Epidermal melanocyte (primary cell): ENCODE results near the gene KRTAP5-5.
"Not testable (repeated sequence)": the region's sequence is repeated elsewhere in the genome, so short reads cannot be mapped to it uniquely, and the experiment has no call there.

ENCODE experiments used
- DNase-seq: peaks from one replicate; pipeline ENCODE4 v3.0.0; 2011; ENCODE audit warnings: low spot score; ENCODE audit not compliant: insufficient read length

KRTAP5-5 gene

DNA sequence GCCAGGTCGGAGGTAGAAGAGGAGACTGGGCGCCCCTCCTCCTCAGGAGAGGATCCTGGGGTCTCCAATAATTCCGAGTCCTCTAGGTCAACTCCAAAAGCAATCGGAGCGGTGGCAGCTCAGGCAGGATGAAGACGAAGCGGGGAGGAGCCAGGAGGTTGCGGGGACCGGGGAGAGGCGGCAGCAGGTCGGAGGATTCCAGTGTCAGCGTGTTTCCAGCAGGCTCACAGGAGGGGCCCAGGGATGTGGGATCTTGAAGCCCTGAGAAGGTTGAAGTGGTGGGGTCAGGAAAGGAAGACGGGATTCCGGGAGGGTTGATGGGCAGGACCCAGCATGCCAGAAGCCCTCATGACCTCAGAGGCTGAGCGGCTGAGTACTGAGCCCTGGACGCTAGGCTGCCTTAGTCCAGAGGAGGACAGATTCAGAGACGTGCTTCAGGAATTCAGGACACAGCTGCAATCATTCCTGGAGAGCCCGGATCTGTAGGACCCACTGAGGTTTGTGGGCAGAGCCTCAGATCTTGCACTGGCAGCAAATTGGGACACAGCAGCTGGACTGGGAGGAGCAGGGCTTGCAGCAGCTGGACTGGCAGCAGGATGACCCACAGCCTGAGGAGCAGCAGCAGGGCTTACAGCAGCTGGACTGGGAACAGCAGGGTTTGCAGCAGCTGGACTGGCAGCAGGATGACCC lies 22.3 kb upstream of the KRTAP5-5 start:
- DNase-seq: not testable (repeated sequence)

DNA sequence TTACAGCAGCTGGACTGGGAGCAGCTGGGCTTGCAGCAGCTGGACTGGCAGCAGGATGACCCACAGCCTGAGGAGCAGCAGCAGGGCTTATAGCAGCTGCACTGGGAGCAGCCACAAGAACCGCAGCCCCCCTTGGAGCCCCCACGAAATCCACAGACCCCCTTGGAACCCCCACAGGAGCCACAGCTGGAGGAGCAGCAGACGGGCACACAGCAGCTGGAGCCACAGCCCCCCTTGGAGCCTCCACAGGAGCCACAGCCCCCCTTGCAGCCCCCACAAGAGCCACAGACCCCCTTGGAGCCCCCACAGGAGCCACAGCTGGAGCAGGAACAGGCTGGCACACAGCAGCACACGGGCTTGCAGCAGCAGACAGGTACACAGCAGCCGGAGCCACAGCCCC lies 21.7 kb upstream of the KRTAP5-5 start:
- not testable (repeated sequence) for DNase-seq

DNA sequence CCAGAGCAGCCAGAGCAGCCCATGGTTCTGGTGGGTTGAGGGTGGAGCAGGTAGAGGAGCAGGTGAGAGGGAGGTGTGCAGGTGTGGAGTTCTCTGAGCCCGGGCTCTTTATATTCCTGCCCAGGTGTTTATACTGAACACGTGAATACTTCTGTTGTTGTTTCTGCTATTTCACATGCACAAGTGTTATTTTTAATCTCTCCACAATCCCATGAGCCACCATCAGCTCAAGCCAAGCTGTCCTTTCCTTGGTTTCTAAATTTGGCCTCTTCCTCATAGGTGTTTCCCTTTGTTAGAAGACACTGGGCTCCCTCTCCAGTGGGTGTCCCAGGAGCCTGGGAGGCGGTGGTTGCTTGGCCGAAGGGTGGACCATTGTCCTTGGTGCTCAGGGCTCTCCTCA lies 21.2 kb upstream of the KRTAP5-5 start, which contains the start of gene KRTAP5-3:
KRTAP5-3 (minus strand) TSS at position 101 of the 400 bp plus-strand sequence; CDS start at position 23, 78 bp downstream.
- DNase-seq: no peak

DNA sequence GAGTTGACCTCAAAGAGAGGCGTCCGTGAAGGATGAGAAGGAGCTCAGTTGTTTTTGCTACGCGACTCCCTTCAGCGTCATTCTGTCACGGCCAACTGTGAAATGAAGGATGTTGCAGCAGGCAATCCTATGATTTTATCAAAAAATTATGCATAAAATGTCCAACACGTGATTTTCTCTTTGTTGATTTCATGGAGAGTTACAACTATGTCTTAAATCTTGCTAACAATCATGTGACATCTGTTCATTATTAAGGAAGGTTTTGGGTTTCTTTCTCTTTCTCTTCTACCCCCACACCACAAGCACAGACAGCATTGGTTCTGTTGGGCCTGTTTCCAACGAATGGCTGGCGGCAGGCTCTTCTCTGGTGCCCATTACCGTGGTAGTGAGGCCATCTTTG lies 11.3 kb upstream of the KRTAP5-5 start:
- DNase-seq: no peak

DNA sequence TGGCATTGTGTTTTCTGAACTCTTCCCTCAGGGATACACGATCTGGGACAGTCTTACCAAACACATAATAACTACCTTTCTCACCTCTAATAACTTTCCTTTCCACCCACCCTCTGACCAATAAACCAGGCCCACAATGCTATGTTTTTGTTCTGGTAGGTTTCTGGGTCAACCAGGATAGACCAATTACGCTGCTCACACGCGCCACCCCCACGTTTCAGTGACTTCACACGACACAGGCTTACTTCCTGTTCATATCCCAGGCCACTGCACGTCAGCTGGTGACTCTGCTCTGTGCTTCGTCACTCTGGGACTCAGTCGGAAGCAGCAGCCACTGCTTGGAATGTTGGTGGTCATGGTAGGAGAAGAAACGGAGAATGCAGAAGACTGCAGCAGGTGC lies 10.1 kb upstream of the KRTAP5-5 start:
- DNase-seq: no peak

DNA sequence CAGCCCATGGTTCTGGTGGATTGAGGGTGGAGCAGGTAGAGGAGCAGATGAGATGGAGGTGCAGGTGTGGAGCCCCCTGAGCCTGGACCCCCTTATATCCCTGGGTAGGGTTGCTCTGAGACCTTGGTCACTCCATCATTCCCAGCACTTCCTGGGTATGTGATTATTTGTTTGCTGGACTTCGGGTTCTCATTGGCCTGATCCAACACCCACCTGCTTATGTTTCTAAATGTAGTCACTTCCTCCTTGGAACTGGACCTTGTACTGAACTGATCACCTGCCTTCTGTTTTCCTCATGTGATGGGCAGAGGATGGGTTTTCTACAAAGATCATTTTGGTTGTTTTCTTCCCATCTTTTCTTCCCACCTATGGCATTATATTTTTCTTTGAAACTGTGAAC lies 7.5 kb upstream of the KRTAP5-5 start, which contains the start of gene KRTAP5-4:
KRTAP5-4 (minus strand) TSS at position 53 of the 400 bp plus-strand sequence; CDS start at position 8, 45 bp downstream.
- DNase-seq: no peak

DNA sequence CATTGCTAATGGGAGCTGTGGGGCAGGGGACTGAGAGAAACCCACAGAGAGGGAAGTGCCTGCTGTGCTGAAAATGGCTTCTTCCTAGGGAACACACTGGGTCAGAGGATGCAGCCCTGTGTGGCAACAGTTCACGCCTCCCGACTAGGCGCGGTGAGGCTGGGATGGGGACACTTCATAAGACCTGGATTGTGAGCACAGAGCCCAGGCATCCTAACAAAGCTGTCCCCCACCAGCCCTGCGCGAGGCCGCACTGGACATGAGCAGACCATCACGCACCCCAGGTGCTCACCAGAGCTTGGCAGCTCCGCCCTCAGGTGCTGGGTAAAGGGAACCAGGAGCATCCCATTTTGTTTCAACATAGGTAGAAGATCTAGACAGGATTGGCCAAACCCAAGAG lies 5.9 kb upstream of the KRTAP5-5 start:
- DNase-seq: no peak

DNA sequence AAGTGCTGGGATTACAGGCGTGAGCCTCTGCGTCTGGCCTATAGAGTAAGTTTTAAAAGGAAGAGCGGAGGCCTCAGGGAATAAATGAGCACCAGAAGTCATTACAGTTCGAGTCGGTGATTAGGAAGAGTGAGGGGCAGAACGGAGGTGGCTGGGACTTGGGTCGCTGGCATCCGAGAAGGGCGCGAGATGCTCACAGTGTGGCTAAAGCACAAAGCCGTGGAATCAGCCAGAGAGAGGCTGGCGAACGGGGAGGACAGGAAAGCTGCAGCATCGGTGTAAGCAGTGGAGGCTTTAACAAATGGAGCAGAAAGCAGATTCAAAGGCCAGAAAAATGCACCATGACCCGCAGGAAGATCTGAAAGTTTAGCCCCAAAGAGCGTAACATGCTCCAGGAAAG lies 5.0 kb upstream of the KRTAP5-5 start:
- DNase-seq: no peak

DNA sequence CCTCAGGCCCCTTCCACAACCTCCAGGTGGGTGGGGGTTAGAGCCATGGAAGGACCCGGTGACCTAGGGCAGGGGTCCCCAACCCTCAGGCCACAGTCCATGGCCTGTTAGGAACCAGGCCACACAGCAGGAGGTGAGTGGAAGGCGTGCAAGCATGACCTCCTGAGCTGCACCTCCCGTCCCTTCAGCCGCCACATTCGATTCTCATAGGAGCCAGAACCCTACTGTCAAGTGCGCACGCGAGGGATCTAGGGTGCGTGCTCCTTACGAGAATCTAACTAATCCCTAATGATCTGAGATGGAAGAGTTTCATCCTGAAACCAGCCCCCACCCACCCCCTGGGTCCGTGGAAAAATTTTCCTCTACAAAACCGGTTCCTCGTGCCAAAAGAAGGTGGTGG lies 4.0 kb upstream of the KRTAP5-5 start:
- no peak for DNase-seq

DNA sequence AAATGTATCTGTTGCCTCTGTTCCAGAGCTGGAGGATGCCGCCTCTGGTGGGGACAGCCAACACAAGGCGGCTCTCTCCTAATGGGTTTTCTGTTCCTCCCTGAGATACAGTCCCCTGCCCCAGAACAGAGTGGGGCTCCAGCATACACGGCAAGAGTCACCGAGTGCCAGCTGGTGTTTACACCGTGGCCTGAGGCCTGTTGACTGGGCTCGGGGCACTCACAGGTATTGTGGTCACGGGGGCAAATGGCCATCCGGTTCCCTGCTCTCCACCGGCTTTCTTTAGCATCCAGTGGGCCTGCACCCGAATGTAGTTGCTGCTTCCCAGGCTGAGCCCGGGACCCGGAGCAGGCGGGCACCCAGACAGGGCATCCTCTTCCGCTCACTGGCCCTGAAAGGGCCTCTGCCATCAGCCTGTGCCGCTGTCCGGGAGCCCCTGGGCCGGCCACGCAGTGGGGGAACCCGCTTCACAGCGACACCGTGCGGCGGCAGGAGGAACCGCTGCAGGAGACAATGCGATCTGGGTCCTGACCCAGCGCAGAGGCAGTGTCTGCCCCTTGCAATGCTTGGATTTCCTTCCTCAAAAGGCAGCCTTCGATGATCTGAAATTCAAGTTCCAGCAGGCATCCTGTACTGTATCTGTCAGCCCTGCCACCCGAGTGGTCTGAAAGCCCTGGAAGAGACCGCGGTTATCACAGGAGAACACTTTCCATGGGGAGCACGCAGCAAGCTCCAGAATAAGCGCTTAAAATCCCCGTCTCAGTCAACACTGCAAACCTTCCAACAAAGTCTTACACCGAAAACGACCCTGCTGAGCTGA lies 859 bp upstream of the KRTAP5-5 start:
- peak; percentile 61 for DNase-seq

DNA sequence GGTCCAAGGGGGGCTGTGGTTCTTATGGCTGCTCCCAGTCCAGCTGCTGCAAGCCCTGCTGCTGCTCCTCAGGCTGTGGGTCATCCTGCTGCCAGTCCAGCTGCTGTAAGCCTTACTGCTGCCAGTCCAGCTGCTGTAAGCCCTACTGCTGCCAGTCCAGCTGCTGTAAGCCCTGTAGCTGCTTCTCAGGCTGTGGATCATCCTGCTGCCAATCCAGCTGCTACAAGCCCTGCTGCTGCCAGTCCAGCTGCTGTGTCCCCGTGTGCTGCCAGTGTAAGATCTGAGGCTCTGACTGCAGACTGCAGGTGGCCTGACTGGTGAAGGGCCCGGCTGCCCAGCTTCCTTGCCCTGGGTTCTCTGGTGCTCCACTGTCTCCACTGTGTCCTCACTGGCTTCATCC lies 696 bp downstream of the KRTAP5-5 start:
- no peak for DNase-seq

DNA sequence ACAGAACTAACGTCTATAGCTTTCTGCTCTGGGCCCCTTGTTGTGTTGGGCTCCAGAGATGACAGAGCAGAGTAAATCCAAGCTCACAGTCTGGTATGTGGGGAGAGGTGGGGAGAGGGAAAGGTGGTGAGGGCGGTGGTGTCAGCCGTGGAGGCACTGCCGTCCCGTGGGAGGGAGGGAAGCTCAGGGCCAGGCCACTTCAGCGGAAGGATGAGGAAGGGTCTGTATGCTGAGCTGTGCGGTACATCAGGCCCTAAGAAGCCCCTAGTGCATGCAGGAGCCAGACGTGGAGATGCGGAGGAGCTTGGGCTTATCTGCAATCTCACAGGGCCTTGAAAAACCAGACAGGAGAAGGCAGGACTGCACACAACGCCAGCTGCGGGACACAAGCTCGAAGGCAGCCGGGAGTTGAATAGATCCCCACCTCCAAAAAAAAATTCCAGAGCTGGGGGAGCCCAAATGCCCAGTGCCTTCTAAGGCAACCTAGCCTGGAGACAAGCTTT lies 1.5 kb downstream of the KRTAP5-5 start:
- no peak for DNase-seq

DNA sequence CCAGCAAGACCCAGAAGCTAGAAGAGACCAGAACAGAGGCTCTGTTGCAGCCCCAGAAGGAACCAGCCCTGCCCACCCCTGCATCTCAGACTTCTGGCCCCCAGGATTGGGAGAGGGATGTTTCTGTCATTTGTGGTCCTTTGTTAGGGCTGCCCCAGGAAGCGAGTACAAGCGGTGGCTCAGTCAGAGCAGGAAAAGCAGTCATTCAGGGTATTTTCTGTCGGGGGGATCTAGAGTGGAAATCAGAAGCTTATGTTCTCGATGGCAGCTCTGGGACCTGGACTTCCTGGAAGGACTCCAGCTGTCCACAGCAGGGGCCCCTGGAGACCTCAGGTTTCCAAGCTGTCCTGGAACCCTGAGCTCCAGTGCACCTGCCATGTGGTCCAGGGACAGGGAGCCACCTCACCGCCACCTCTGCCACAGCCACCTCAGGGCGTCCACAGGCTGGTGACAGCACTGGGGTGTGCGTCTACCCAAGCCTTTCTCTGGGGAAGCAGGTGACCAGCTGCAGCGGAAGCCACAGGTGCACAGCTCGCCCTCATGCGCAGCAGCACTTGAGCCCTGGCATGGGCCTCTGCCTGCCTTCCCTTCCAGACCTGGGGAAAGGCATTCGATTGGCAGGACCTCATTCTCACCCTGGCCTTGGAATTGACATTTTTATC lies 2.6 kb downstream of the KRTAP5-5 start:
- DNase-seq: no peak

DNA sequence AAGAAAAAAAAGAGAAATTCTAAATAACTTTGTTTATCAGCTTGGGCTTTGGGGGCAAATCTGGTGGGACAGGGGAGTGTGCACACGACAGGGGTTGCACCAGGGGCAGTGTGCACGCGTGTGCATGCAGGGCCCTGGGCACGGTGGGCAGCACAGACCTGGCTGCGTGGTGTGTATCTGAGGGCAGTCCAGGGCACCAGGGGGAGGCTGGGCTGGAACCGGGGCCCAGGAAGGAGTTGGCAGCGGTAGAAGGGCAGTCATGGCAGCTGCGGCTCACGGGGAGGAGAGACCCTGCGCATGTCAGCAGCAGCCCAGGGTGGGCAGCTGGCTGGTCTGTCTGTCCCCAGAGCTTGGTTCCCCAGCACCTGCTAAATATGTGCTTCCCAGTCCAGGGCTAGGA lies 4.3 kb downstream of the KRTAP5-5 start:
- no peak for DNase-seq

DNA sequence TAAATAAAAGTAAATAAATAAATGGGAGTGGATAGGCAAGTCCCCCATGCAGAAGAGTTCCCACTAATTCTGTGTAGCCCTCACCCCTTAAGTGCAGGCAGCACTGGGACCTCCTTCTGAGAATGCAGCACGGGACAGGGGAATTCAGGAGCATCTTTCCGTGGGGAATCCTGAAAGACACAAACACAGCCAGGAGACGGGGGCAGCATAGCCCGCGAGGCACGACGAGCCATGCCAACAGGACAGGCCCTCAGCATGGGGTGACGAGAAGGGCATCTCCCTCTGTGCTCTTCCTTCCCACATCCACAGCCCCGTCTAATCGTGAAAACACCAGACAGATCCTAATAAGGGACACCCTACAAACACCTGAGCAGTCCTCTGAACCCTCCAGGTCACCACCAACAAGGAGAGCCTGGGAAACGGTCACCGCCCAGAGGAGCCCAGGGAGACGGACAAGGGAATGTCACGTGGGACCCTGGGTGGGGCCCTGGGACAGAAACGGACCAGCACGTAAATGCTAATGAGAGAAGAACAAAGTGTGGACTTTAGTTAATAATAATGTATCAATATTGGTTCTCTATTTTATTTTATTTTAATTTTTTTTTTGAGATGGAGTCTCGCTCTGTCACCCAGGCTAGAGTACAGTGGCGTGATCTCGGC lies 6.8 kb downstream of the KRTAP5-5 start:
- no peak for DNase-seq

DNA sequence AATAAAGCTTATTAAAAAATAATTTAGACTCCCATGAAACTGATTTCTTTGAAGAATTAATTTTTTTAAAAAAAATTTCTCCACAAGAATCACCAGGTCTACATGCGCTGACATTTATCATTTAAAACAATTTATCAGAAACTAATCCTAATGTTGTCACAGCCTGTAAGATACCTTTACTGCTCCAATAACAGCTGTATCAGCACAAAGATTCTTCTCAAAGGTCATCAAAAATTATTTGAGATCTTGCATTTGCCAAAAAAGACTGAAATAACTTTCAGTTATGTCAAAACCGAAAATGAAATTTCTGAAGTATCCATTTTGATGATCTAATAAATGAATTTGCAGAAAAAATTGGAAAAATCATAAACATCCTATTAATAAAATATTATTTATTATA lies 8.1 kb downstream of the KRTAP5-5 start:
- DNase-seq: no peak

DNA sequence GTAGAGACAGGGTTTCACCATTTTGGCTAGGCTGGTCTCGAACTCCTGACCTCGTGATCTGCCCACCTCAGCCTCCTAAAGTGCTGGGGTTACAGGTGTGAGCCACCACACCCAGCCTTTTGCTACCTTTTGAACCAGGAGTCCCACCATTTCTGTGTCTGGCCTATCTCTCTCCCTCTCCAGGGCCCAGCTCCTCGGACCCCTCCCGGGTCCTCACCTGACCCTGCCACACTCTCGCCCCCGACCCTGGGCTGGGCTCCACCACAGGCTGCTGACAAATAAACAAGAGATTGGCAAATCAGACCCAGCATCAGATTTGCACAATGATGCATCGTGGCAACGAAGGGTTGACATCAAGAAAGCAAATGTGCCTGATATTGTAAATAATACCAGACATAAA lies 8.8 kb downstream of the KRTAP5-5 start:
- DNase-seq: no peak

DNA sequence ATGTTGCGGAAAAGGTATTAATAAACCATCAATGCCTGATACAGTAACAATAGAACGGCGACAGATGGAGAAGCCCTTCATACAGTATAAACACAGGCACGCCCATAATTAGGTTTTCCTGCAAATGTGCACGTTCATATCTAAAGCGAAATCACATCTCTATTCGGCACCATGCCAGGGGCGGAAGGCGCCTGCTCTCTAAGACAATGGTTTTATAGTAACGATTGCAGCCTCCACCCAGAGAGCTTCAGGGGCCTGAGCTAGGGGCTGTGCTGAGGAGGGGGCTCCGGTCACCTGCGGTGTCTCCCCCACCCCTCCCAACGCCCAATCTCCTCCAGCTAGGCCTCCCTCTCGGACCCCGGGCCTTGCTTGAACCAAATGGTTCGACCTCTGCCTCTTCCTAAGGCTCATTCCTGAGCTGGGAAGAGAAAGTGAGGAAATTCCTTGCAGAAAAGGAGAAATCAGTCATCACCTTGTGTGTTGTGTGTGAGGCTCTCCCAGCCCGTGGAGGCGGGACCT lies 9.6 kb downstream of the KRTAP5-5 start:
- no peak for DNase-seq

DNA sequence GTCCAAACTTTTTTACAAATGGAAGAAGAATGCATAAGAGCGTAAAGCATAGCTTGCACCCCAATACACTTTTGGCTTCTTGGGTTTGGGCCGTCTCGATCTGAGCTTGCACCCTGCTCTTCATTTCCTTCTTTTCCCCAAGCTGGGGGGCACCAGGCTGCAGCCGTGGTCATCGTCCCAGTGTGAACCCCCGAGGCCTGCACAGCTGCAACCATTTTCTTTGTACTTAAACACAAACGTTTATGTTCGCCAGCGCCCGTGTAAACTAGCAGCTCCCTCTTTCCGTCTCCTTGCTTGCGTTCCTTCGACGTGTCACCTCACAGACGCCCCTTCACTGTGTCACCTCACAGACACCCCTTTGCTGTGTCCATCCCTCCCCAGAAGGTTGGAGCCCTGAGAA lies 10.1 kb downstream of the KRTAP5-5 start:
- no peak for DNase-seq

DNA sequence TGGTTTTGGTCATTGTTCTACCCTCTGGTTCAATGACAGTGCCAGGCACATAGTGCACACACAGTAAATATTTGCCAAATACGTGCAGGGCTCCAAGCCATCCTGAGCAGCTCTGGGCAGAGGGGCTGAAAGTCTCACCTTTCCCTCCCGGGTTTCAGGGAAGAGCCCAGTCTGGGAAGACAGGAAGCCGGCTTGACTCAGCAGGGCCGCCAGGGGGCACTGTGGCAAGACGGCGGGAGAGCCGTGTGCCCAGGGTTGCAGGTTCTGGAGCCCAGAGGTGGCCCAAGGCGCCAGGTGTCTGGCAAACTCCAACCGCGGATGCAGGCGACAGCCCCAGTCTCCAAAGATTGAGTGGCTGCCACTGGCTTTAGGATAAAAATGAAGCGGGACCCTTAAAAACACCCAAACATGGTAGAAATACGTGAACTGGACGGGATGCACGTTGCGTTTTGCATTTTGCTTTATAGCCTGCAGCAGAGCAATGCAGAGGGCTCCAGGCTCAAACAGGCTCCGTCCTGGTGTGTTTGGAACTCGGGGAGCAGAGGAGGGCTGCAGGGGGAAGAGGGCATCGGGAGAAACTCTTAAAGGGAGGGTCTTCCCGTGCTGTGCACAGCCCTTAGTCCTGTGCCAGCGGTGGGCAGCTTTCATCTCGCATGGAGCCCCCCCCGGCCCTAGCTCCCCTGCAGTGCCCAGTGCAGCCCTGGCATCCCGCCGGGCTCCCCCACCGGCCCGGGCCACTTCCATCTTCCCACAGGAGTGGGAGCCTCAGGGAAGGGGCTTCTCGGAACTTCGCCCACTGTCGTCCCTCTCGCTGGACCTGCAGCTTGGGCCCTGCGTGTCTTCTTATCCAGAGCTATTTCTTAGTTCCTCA lies 10.7 kb downstream of the KRTAP5-5 start:
- peak; percentile 59 for DNase-seq
